Activated T-helper 17 cell treated with anti-CD3 and anti-CD28 coated beads, Interleukin-2, amount 50 U/mL, for 72 hours (primary cell): ENCODE measurements around the gene PPP1R10. TPM values are rescaled to one million over a fixed set of nuclear protein-coding genes. Genes with fewer than 3 reads are reported as not detected.

Experiments used
- ATAC-seq: fragments of 150-1000 bp; cut with Tn5 transposase; replicated peaks from 2 replicates; pipeline ENCODE4 v1.10.0; 2021; ENCODE audit warnings: mild to moderate bottlenecking, moderate library complexity
- H3K27ac Mint-ChIP-seq: one replicate; pipeline ENCODE4 v1.8.0; 2022; ENCODE audit warnings: mixed read lengths
- H3K27me3 Mint-ChIP-seq: one replicate; pipeline ENCODE4 v1.8.0; 2022; ENCODE audit warnings: mixed read lengths
- H3K36me3 Mint-ChIP-seq: one replicate; pipeline ENCODE4 v1.8.0; 2022; ENCODE audit warnings: low read depth, mild to moderate bottlenecking, mixed read lengths
- H3K4me1 Mint-ChIP-seq: one replicate; pipeline ENCODE4 v1.8.0; 2022; ENCODE audit warnings: mixed read lengths
- H3K4me3 Mint-ChIP-seq: one replicate; pipeline ENCODE4 v1.8.0; 2022; ENCODE audit warnings: mild to moderate bottlenecking, mixed read lengths
- H3K9me3 Mint-ChIP-seq: one replicate; pipeline ENCODE4 v1.8.0; 2022; ENCODE audit warnings: mixed read lengths
- total RNA-seq, 2 donors: library from RNA; stranded (reverse); gene quantifications; one replicate each; pipeline ENCODE4 v1.2.3, GENCODE V29; 2022

Gene PPP1R10
- total RNA-seq, 2 donors from 2014 or later: 85.9 to 101 TPM

- no peak for ATAC-seq
- H3K36me3 Mint-ChIP-seq: peaks cover 85% of the 10 kb centered on the region
- peaks cover 3% of the 10 kb centered on the region for H3K4me1 Mint-ChIP-seq
- peak overlapping the region; percentile 5 for H3K27ac Mint-ChIP-seq
- no peaks in the 10 kb centered on the region for H3K27me3 Mint-ChIP-seq
- H3K4me3 Mint-ChIP-seq: no peak overlapping the region
- H3K9me3 Mint-ChIP-seq: no peaks in the 10 kb centered on the region
Measured at GRCh38 chr6:30592287-30592686, 24.8 kb downstream of the PPP1R10 start.

- no peak for ATAC-seq
- H3K9me3 Mint-ChIP-seq: no peaks in the 10 kb centered on the region
- no peaks in the 10 kb centered on the region for H3K27me3 Mint-ChIP-seq
- H3K36me3 Mint-ChIP-seq: peaks cover 94% of the 10 kb centered on the region
- peak overlapping the region; percentile 73 for H3K27ac Mint-ChIP-seq
- H3K4me1 Mint-ChIP-seq: no peaks in the 10 kb centered on the region
- H3K4me3 Mint-ChIP-seq: no peak overlapping the region
Measured at GRCh38 chr6:30591008-30591407, 26.0 kb downstream of the PPP1R10 start.

- Mint-ChIP-seq H3K27me3 (no peaks in the 10 kb centered on the region), H3K27ac (peak overlapping the region; percentile 73), H3K4me3 (no peak overlapping the region), H3K4me1 (no peaks in the 10 kb centered on the region), H3K36me3 (peaks cover 97% of the 10 kb centered on the region), H3K9me3 (no peaks in the 10 kb centered on the region)
- ATAC-seq: no peak
Measured at GRCh38 chr6:30590509-30590908, 26.5 kb downstream of the PPP1R10 start.

- Mint-ChIP-seq H3K4me3 (no peak overlapping the region), H3K4me1 (no peaks in the 10 kb centered on the region), H3K9me3 (no peaks in the 10 kb centered on the region), H3K27me3 (no peaks in the 10 kb centered on the region), H3K36me3 (peaks cover 98% of the 10 kb centered on the region), H3K27ac (peak overlapping the region; percentile 73)
- no peak for ATAC-seq
Measured at GRCh38 chr6:30589754-30590358, 27.2 kb downstream of the PPP1R10 start.

GRCh38 chr6:30583921-30584320 lies 33.1 kb downstream of the PPP1R10 start:
- no peak overlapping the region for H3K27ac Mint-ChIP-seq
- no peaks in the 10 kb centered on the region for H3K27me3 Mint-ChIP-seq
- H3K4me1 Mint-ChIP-seq: no peaks in the 10 kb centered on the region
- ATAC-seq: no peak
- H3K36me3 Mint-ChIP-seq: peaks cover 100% of the 10 kb centered on the region
- H3K4me3 Mint-ChIP-seq: no peak overlapping the region
- H3K9me3 Mint-ChIP-seq: no peaks in the 10 kb centered on the region

GRCh38 chr6:30578051-30578450 lies 39.0 kb downstream of the PPP1R10 start:
- H3K4me3 Mint-ChIP-seq: no peak overlapping the region
- peaks cover 26% of the 10 kb centered on the region for H3K4me1 Mint-ChIP-seq
- H3K27me3 Mint-ChIP-seq: no peaks in the 10 kb centered on the region
- H3K9me3 Mint-ChIP-seq: no peaks in the 10 kb centered on the region
- peaks cover 90% of the 10 kb centered on the region for H3K36me3 Mint-ChIP-seq
- no peak for ATAC-seq
- peak overlapping the region; percentile 31 for H3K27ac Mint-ChIP-seq

GRCh38 chr6:30573113-30573512 lies 43.9 kb downstream of the PPP1R10 start:
- no peak for ATAC-seq
- no peaks in the 10 kb centered on the region for H3K9me3 Mint-ChIP-seq
- peaks cover 57% of the 10 kb centered on the region for H3K4me1 Mint-ChIP-seq
- H3K36me3 Mint-ChIP-seq: peaks cover 58% of the 10 kb centered on the region
- peak overlapping the region; percentile 95 for H3K4me3 Mint-ChIP-seq
- no peaks in the 10 kb centered on the region for H3K27me3 Mint-ChIP-seq
- peak overlapping the region; percentile 100 for H3K27ac Mint-ChIP-seq

- H3K27me3 Mint-ChIP-seq: no peaks in the 10 kb centered on the region
- H3K27ac Mint-ChIP-seq: peak overlapping the region; percentile 100
- peak overlapping the region; percentile 95 for H3K4me3 Mint-ChIP-seq
- H3K9me3 Mint-ChIP-seq: no peaks in the 10 kb centered on the region
- peaks cover 49% of the 10 kb centered on the region for H3K36me3 Mint-ChIP-seq
- peaks cover 54% of the 10 kb centered on the region for H3K4me1 Mint-ChIP-seq
- ATAC-seq: no peak
Measured at GRCh38 chr6:30572148-30572547, 44.9 kb downstream of the PPP1R10 start.

- Mint-ChIP-seq H3K4me1 (peaks cover 49% of the 10 kb centered on the region), H3K36me3 (peaks cover 44% of the 10 kb centered on the region), H3K27me3 (no peaks in the 10 kb centered on the region), H3K4me3 (peak overlapping the region; percentile 95), H3K27ac (peak overlapping the region; percentile 100), H3K9me3 (no peaks in the 10 kb centered on the region)
- no peak for ATAC-seq
Measured at GRCh38 chr6:30571762-30572082, 45.3 kb downstream of the PPP1R10 start.

GRCh38 chr6:30571075-30571761 lies 45.8 kb downstream of the PPP1R10 start, which contains the start of gene ABCF1:
ABCF1 (plus strand) TSS chr6:30571442; CDS start chr6:30571488, 46 bp downstream.
- Mint-ChIP-seq H3K4me3 (peak within 1 kb of the TSS; percentile 95), H3K36me3 (peaks cover 39% of the 10 kb centered on the region), H3K4me1 (peaks cover 45% of the 10 kb centered on the region), H3K27ac (peak within 1 kb of the TSS; percentile 100), H3K9me3 (no peaks in the 10 kb centered on the region), H3K27me3 (no peaks in the 10 kb centered on the region)
- peak; percentile 95 for ATAC-seq

GRCh38 chr6:30570740-30571074 lies 46.3 kb downstream of the PPP1R10 start:
- peak overlapping the region; percentile 95 for H3K4me3 Mint-ChIP-seq
- H3K9me3 Mint-ChIP-seq: no peaks in the 10 kb centered on the region
- peak overlapping the region; percentile 100 for H3K27ac Mint-ChIP-seq
- peaks cover 45% of the 10 kb centered on the region for H3K4me1 Mint-ChIP-seq
- ATAC-seq: peak; percentile 3
- peaks cover 37% of the 10 kb centered on the region for H3K36me3 Mint-ChIP-seq
- H3K27me3 Mint-ChIP-seq: no peaks in the 10 kb centered on the region

GRCh38 chr6:30570263-30570662 lies 46.8 kb downstream of the PPP1R10 start:
- peak overlapping the region; percentile 100 for H3K27ac Mint-ChIP-seq
- ATAC-seq: no peak

GRCh38 chr6:30568245-30568644 lies 48.8 kb downstream of the PPP1R10 start:
- no peak overlapping the region for H3K4me3 Mint-ChIP-seq
- peaks cover 38% of the 10 kb centered on the region for H3K4me1 Mint-ChIP-seq
- no peak for ATAC-seq
- peaks cover 31% of the 10 kb centered on the region for H3K36me3 Mint-ChIP-seq
- peak overlapping the region; percentile 24 for H3K27ac Mint-ChIP-seq
- H3K9me3 Mint-ChIP-seq: no peaks in the 10 kb centered on the region
- no peaks in the 10 kb centered on the region for H3K27me3 Mint-ChIP-seq

More at GRCh38 chr6:30570263-30570662, 46.8 kb downstream of the PPP1R10 start:
- peak overlapping the region; percentile 95 for H3K4me3 Mint-ChIP-seq
- peaks cover 45% of the 10 kb centered on the region for H3K4me1 Mint-ChIP-seq
- H3K9me3 Mint-ChIP-seq: no peaks in the 10 kb centered on the region
- no peaks in the 10 kb centered on the region for H3K27me3 Mint-ChIP-seq
- H3K36me3 Mint-ChIP-seq: peaks cover 37% of the 10 kb centered on the region

- Mint-ChIP-seq H3K27ac (no peak overlapping the region), H3K36me3 (peaks cover 37% of the 10 kb centered on the region), H3K27me3 (no peaks in the 10 kb centered on the region), H3K4me3 (no peak overlapping the region), H3K9me3 (no peaks in the 10 kb centered on the region), H3K4me1 (peaks cover 21% of the 10 kb centered on the region)
- ATAC-seq: no peak
Measured at GRCh38 chr6:30565772-30566171, 51.3 kb downstream of the PPP1R10 start.

- Mint-ChIP-seq H3K27ac (no peak overlapping the region), H3K9me3 (no peaks in the 10 kb centered on the region), H3K27me3 (no peaks in the 10 kb centered on the region), H3K36me3 (peaks cover 53% of the 10 kb centered on the region), H3K4me1 (peaks cover 15% of the 10 kb centered on the region), H3K4me3 (no peak overlapping the region)
- no peak for ATAC-seq
Measured at GRCh38 chr6:30564114-30564513, 52.9 kb downstream of the PPP1R10 start.
